HG03135 (cell line): ENCODE data around the gene SPDYE18.
"Not testable (repeated sequence)": the region's sequence is repeated elsewhere in the genome, so short reads cannot be mapped to it uniquely, and the experiment has no call there.

ENCODE experiments used
- ATAC-seq: cut with Tn5 transposase; IDR thresholded peaks from one replicate; pipeline ENCODE4 v1.9.1; 2021; ENCODE audit warnings: mild to moderate bottlenecking, moderate library complexity; ENCODE audit not compliant: unreplicated experiment

SPDYE18 gene

GRCh38 chr7:77006127-77007110, 55.9 kb downstream of the SPDYE18 start:
- not testable (repeated sequence) for ATAC-seq

GRCh38 chr7:77005461-77006057, 56.8 kb downstream of the SPDYE18 start:
- not testable (repeated sequence) for ATAC-seq

GRCh38 chr7:77004151-77004550, 58.2 kb downstream of the SPDYE18 start:
- not testable (repeated sequence) for ATAC-seq

GRCh38 chr7:77003241-77003640, 59.1 kb downstream of the SPDYE18 start:
- ATAC-seq = not testable (repeated sequence)

- ATAC-seq = not testable (repeated sequence)
Measured at GRCh38 chr7:77002678-77003233, 59.6 kb downstream of the SPDYE18 start.

- ATAC-seq = not testable (repeated sequence)
Measured at GRCh38 chr7:77002104-77002503, 60.3 kb downstream of the SPDYE18 start.
